Posterior cingulate gyrus (tissue), 11 donors: Measurements from ENCODE around the gene CEMIP2.
A peak's percentile ranks its signal among the peaks of the same experiment; 100 is the strongest.

Experiments used
- DNase-seq, 10 donors: peaks; one replicate each; pipeline versions ENCODE4 v3.0.0 to v3.0.0-alpha.2; 2020 to 2021; ENCODE audit warnings: mixed read lengths in 3 of 10
- intact Hi-C: fragments of 100-400 bp; cut with DNase I; formaldehyde crosslinking; loops from one replicate; pipeline ENCODE4 v1.15.1; 2023

CEMIP2 gene

DNA sequence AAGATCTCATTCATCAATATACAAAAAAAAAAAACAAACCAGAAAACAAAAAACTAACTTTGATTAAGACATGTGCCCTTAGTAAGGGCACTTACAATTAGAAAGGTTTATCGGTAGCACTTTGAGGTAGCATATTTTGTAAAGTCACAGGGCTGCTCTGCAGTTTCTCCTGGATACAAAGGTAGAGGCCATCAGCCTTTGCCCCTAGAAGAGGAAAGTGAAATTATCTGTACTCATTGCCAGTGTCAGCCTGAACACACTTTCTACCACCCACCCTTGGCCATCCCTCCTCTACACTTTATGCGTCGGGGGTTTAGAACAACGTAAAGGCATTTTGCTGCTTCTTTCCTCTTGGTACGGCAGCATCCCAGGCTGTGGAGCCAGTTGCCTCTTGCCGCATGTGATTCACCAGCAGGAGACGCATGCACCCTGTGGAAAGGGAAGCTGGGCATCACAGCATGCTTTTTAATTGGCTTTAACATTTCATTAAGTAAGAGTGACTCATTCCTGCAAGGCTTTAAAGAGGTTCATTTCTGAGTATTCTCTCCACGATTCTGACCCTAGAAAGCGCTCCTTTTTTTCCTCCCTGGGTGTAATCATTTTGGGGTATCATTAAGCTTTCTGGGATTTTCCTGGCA lies 84.6 kb downstream of the CEMIP2 start:
- intact Hi-C loops: no loop called here
- peak in 6 of 10 donors; percentile 33 to 88 (median 36) for DNase-seq

- intact Hi-C loops: no loop called here
- DNase-seq: no peak
These were observed 86.5 kb downstream of the CEMIP2 start for GRCh38 chr9:71681708-71682272.

DNA sequence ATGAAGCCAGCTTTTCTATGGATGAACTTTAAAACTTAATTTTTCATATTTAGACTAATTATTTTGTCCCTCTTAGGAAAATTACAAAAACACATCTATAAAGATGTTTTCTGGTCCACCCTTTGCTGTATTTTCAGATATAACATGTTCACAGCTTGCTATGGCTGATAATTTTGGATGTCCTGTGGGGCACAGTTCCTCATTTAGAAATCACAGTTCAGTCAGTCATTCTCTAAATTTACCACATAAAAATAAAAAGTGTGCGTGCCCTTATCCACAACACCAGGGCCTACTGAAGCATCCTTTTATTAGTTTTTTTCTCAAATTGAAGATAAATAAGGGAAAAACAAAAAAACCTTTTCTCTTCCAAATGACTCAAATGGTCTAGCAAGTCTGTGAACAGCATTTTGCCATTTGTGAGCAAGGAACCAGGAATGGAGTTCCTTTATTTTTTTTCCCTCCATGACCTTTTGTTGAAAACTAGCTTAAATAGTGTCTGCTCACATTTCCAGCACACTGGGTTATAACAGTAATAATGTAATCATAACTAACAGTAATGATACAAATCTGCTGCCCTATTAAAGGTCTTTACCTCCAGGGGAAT lies 87.1 kb downstream of the CEMIP2 start:
- DNase-seq: no peak
- intact Hi-C loops: no loop called here

DNA sequence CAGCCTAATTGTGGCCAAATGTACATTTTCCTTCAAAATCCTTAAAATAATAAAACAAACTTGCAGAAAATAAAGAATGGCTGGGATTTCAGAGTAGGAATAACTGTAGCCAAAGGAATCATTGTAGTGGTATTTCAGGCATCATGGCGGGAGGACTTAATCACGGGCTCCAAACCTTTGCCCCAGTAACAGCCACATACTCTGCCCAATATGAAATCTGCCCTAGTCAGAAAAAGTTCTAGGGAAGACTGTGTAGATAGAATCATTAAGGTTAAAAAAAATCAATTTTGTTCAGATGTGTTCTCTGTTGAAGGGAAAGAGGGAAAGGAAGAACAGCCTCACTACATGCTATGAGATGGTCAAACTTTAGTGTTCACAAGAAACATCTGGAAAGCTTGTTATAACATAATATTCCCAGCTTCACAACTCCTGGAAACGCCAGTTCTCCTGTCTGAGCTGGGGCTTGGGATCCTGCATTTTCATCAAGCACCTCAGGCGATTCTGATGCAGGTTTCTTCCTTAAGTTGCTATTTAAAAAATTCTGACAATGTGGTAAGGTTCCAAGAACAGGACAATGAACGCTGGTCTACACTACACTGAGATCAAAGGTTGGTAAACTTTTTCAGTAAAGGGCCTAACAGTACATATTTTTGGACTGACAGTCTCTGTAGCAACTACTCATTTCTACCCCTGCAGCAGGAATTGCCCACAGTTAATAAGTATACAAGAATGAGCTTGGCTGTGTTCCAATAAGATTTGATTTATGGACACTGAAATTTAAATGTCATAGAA lies 87.9 kb downstream of the CEMIP2 start:
- no peak for DNase-seq
- intact Hi-C loops: no loop called here

DNA sequence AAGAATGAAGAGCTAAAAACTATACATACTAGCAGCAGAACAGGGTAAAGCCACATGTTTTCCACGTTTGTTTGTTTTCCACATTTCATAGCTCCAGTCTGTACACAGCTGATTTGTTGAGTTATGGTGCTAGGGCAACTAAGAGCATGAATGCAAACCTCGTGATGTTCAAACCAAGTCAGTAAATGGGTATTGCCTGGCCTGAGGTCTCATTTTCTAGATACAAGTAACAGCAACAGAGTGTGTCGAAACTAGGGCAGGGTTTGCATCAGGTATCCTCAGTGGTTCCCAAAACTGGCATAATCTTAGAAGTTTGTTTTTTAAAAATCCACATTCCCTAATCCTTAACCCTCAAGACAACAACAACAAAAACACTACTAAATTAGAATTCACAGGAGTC lies 89.3 kb downstream of the CEMIP2 start:
- intact Hi-C loops: no loop called here
- no peak for DNase-seq

GRCh38 chr9:71677209-71677608 lies 91.1 kb downstream of the CEMIP2 start:
- intact Hi-C loops: no loop called here
- DNase-seq: no peak

- no peak for DNase-seq
- intact Hi-C loops: no loop called here
These were observed 91.9 kb downstream of the CEMIP2 start for GRCh38 chr9:71676460-71676859.

DNA sequence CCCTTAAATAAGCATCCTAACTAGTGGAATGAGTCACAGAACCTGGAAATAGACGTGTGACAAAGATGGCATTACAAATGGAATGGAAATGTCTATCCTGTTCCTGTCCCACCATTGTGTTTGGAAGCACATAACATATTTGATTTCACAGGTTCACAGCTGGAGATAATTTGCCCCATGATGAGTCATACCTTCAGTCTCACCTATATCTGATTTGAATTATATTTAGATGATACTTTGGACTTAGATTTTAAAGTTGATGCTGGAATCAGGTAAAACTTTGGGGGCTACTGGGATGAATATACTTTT lies 92.5 kb downstream of the CEMIP2 start:
- DNase-seq: no peak
- intact Hi-C loops: no loop called here

- no peak for DNase-seq
- intact Hi-C loops: no loop called here
These were observed 93.0 kb downstream of the CEMIP2 start for GRCh38 chr9:71675105-71675856.

- intact Hi-C loops: no loop called here
- no peak for DNase-seq
These were observed 95.7 kb downstream of the CEMIP2 start for GRCh38 chr9:71672573-71672972.

DNA sequence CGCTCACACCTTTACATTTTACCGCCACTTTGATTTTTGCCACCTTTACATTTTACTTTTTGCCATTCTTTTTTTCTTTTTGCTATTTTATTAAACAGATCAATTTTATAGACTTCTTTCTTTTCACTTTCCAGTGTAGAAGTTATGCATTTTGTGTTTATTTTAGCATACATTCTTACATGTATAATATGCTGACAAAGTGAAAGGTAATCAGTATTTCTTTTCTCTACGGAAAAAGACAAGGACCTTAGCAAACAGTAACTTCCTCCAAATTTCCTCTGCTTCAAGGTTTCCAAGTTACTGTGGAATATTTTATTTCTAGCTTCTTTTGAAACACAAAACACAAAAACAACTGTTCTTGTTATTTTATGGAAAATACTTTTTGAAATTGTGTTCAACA lies 97.0 kb downstream of the CEMIP2 start:
- intact Hi-C loops: no loop called here
- no peak for DNase-seq

- no peak for DNase-seq
- intact Hi-C loops: no loop called here
These were observed 98.2 kb downstream of the CEMIP2 start for GRCh38 chr9:71670121-71670520.

GRCh38 chr9:71669284-71669995 lies 98.9 kb downstream of the CEMIP2 start:
- no peak for DNase-seq
- intact Hi-C loops: loop anchor here (10.0 kb wide), 1 partner anchor 65 kb away; no protein-coding TSS in a partner anchor

DNA sequence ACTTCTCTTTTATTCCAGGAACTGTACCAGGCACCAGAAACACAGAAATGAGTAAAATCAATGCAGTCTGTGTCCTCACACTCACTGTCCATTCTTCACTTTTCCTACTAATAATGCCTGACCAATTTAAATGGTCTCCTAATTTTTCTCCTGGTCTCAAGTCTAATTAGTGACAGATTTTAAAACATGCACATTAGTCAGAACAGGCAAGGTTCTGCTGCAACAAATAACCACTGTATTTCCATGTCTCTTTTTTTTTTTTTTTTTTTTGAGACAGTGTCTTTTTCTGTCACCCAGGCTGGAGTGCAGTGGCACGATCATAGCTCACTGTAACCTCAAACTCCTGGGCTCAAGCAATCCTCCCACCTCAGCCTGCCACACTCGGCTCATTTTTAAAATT lies 99.6 kb downstream of the CEMIP2 start:
- no peak for DNase-seq

DNA sequence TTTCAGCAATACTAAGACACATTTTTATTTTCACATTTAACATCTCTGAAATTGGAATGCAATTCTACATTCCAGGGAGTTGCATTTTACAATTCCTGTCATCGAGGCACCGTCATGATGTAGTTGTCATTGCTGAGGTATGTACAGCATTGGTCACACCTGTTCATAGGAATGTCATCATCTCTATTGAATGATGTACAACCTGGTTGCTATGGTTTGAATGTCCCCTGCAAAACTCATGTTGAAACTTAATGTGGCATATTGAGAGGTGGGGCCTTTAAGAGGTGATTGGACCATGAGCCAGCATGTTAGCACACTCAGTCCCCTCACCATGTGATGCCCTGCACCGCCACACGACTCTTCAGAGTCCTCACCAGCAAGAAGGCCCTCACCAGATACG lies 103.1 kb downstream of the CEMIP2 start:
- no peak for DNase-seq
- intact Hi-C loops: loop anchor here (10.0 kb wide), 1 partner anchor 60 kb away; no protein-coding TSS in a partner anchor

More for the DNA sequence above, 99.6 kb downstream of the CEMIP2 start:
- intact Hi-C loops: loop anchor here (10.0 kb wide), 1 partner anchor 64 kb away; no protein-coding TSS in a partner anchor

GRCh38 chr9:71664566-71664965 lies 103.7 kb downstream of the CEMIP2 start:
- DNase-seq: no peak
- intact Hi-C loops: loop anchor here (10.0 kb wide), 1 partner anchor 60 kb away; no protein-coding TSS in a partner anchor

- no peak for DNase-seq
- intact Hi-C loops: loop anchor here (10.0 kb wide), 1 partner anchor 59 kb away; no protein-coding TSS in a partner anchor
These were observed 104.3 kb downstream of the CEMIP2 start for GRCh38 chr9:71663931-71664459.

- intact Hi-C loops: loop anchor here (10.0 kb wide), 1 partner anchor 58 kb away; no protein-coding TSS in a partner anchor
- DNase-seq: no peak
These were observed 105.1 kb downstream of the CEMIP2 start for GRCh38 chr9:71663216-71663615.

DNA sequence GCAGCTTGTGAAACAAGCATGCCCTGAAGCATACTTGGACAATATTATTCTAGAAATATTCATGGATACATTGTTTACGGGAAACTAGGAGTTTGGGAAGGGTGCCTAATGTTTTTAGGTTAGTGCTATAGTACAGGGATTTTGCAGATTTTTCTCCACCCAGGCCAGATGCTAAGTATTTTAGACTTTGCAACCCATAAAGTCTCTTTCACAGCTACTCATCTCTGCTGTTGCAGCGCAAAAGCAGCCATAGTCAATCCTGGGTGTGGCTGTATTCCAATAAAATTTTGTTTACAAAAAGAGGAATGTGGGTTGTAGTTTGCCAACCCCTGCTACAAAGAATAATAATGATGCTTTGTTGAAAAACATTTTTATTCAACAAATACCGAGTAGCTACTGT lies 106.2 kb downstream of the CEMIP2 start:
- intact Hi-C loops: loop anchor here (10.0 kb wide), 1 partner anchor 57 kb away; no protein-coding TSS in a partner anchor
- DNase-seq: no peak
